ENCODE data around the gene EMILIN3.

Gene EMILIN3

DNA sequence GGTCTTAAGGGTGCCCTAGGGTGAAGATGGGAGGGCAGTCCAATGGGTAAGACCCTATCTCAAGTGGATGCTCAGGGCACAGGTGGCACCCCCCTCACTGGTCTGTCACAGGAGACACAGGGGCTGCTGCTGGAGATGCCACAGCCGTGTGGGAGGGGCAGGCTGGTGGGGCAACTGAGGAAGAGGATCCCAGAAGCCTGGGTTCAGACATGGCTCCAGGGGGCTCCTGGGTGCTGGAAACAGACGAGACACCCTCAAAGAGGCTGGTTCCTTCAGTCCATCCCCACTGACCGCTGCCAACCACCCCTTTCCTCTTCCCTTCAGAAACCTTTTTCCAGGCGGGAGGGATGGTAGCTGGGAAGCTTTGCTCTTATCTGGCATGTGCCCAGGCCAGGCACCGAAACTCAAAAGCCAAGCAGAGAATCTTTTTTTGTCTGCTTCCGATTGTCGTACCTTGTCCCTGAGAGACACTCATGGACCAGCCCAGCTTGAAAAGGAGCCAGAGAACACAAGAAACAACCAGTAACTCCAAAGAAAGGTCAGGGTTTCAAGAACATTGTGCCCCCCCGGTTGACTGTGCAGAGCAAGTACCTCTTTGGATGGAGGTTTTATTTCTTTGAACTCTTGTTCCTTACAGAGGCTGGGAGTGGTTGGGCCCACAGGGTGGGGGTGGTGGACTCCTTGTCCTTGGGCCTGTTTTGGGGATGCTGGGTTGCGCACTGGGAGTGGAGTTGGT lies 28.5 kb upstream of the EMILIN3 start:
- TF ChIP-seq, protein P1, sequence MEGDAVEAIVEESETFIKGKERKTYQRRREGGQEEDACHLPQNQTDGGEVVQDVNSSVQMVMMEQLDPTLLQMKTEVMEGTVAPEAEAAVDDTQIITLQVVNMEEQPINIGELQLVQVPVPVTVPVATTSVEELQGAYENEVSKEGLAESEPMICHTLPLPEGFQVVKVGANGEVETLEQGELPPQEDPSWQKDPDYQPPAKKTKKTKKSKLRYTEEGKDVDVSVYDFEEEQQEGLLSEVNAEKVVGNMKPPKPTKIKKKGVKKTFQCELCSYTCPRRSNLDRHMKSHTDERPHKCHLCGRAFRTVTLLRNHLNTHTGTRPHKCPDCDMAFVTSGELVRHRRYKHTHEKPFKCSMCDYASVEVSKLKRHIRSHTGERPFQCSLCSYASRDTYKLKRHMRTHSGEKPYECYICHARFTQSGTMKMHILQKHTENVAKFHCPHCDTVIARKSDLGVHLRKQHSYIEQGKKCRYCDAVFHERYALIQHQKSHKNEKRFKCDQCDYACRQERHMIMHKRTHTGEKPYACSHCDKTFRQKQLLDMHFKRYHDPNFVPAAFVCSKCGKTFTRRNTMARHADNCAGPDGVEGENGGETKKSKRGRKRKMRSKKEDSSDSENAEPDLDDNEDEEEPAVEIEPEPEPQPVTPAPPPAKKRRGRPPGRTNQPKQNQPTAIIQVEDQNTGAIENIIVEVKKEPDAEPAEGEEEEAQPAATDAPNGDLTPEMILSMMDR (IDR thresholded peaks at IDR 0.05) = no peak

DNA sequence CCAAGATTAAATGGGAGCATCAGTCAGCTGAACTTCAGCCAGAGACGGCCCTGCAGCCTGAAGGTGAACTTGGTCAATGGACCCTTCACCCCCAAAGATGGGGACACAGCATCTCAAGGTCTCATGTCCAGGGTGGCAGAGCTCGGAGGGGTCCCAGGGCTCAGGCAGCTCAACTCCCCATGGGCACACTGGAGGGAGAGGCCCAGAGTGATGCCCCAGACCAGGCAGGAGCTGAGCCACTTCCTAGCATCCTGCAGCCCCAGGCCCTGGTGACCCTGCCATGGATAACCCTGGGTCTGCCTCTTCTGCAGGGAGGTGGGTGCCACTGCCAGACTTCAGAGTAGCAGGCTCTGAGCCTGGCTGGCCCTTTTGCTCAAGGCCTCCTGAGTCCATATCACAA lies 27.5 kb upstream of the EMILIN3 start:
- TF ChIP-seq, protein P1 (IDR thresholded peaks at IDR 0.05) = no peak

DNA sequence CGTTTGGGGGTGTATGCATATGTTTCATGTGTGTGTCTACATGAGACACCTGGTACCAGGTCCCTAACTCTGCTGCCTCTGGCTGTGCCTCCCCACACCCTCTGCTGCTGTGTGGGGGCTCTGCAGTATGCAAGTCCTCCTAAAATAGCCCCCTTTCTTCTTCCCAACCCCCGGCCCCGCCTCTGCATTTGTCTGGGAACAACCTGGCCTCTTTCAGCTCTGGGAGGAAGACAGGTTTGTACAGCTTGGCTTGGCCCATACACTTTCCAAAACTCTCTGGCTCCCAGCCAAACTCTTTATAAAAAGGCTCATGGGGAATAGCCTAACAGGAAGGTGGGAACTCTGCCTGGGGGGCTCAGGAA lies 27.1 kb upstream of the EMILIN3 start:
- TF ChIP-seq, protein P1 (IDR thresholded peaks at IDR 0.05) = no peak

GRCh38 chr20:41392871-41393704 lies 26.5 kb upstream of the EMILIN3 start:
- TF ChIP-seq, protein P1 (IDR thresholded peaks at IDR 0.05) = no peak

GRCh38 chr20:41392295-41392694 lies 25.7 kb upstream of the EMILIN3 start:
- TF ChIP-seq, protein P1 (IDR thresholded peaks at IDR 0.05) = no peak

DNA sequence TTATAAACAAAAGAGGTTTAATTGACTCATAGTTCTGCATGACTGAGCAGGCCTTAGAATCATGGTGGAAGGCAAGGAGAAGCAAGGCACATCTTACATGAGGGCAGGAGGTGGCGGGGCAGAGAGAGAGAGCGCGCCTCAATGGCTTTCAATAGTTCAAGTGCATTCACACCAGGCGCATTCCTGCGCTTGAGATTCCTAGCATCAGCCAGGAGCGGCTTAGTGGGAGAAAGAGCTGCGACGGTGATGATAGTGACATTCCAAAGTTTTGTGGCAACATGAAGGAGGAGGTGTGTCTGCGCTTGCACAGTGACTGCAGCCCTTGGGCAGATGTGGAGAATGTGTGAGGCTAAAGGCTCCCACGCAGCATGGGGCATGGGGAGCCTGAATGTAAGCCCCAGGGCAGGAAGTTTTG lies 25.0 kb upstream of the EMILIN3 start:
- TF ChIP-seq, protein P1 (IDR thresholded peaks at IDR 0.05) = no peak

- TF ChIP-seq, protein P1 (IDR thresholded peaks at IDR 0.05) = no peak
Observed at GRCh38 chr20:41390889-41391288, 24.3 kb upstream of the EMILIN3 start.
